SJSA1 (cell line): Measurements from ENCODE around the gene METTL23. TPM values are rescaled to one million over a fixed set of nuclear protein-coding genes. Genes with fewer than 3 reads are reported as not detected.
"Not testable (repeated sequence)": the region's sequence is repeated elsewhere in the genome, so short reads cannot be mapped to it uniquely, and the experiment has no call there.

Source experiments
- DNase-seq, 2 experiments: peaks; one replicate each; pipeline ENCODE4 v3.0.0-alpha.2; 2015 to 2020; ENCODE audit warnings: low spot score in 2 of 2, low read depth in 1 of 2
- H3K27ac ChIP-seq: fragments of 250-450 bp; sonication (Bioruptor Pico); 2 replicates; pipeline ENCODE4 v1.5.1; 2020; ENCODE audit warnings: mild to moderate bottlenecking, moderate library complexity
- H3K27me3 ChIP-seq: fragments of 250-450 bp; sonication (Bioruptor Pico); replicated peaks from 2 replicates; pipeline ENCODE4 v1.5.1; 2020; ENCODE audit warnings: mild to moderate bottlenecking, moderate library complexity
- H3K36me3 ChIP-seq: fragments of 250-450 bp; sonication (Bioruptor Pico); 2 replicates; pipeline ENCODE4 v1.5.1; 2020; ENCODE audit warnings: mild to moderate bottlenecking
- H3K4me1 ChIP-seq: fragments of 250-450 bp; sonication (Bioruptor Pico); replicated peaks from 2 replicates; pipeline ENCODE4 v1.6.1; 2021; ENCODE audit warnings: mild to moderate bottlenecking
- H3K4me3 ChIP-seq: fragments of 250-450 bp; sonication (Bioruptor Pico); 2 replicates; pipeline ENCODE4 v1.5.1; 2020; ENCODE audit warnings: mild to moderate bottlenecking
- H3K9me3 ChIP-seq: fragments of 250-450 bp; sonication (Bioruptor Pico); replicated peaks from 2 replicates; pipeline ENCODE4 v1.5.1; 2020; ENCODE audit warnings: mild to moderate bottlenecking
- total RNA-seq: library from RNA; depleted of rRNA; stranded (reverse); fragments of >200 nt; shearing (Covaris generic); gene quantifications from 2 replicates; pipeline ENCODE4 v1.2.3, GENCODE V29; 2014

The METTL23 gene
- total RNA-seq, 1 experiment from 2014 or later = 59.4 TPM

DNA sequence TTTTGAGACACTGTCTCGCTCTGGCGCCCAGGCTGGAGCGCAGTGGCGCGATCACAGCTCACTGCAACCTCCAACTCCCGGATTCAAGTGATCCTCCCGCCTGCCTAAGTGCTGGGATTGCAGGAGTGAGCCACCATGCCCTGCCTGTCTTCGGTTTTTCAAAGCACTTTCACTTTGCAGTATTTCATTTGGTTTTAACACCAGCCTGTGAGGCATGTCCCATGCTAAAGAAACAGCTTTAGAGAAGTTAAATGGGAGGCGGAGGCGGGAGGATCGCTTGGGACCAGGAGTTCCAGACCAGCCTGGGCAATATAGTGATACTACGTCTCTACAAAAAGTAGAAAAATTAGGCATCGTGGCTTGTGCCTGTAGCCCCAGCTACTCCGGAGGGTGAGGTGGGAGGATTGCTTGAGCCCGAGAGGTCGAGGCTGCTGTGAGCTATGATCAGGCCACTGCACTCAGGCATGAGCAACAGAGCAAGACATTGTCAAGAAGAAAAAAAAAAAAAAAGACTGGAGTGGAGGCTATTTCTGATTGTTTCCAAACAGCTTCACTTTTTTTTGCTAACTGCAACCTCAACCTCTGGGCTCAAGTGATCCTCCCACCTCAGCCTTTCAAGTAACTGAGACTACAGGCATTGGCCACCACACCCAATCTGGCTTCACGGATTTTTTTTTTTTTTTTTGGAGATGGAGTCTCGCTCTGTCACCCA is 1.3 kb downstream of the METTL23 start:
- DNase-seq = peak in 1 of 2 experiments; percentile 39
- H3K27me3 ChIP-seq = no peaks in the 10 kb centered on the region
- H3K27ac ChIP-seq = peak overlapping the region; percentile 99
- H3K9me3 ChIP-seq = no peaks in the 10 kb centered on the region
- H3K36me3 ChIP-seq = peaks cover 84% of the 10 kb centered on the region
- H3K4me3 ChIP-seq = peak overlapping the region; percentile 94
- H3K4me1 ChIP-seq = peaks cover 21% of the 10 kb centered on the region

DNA sequence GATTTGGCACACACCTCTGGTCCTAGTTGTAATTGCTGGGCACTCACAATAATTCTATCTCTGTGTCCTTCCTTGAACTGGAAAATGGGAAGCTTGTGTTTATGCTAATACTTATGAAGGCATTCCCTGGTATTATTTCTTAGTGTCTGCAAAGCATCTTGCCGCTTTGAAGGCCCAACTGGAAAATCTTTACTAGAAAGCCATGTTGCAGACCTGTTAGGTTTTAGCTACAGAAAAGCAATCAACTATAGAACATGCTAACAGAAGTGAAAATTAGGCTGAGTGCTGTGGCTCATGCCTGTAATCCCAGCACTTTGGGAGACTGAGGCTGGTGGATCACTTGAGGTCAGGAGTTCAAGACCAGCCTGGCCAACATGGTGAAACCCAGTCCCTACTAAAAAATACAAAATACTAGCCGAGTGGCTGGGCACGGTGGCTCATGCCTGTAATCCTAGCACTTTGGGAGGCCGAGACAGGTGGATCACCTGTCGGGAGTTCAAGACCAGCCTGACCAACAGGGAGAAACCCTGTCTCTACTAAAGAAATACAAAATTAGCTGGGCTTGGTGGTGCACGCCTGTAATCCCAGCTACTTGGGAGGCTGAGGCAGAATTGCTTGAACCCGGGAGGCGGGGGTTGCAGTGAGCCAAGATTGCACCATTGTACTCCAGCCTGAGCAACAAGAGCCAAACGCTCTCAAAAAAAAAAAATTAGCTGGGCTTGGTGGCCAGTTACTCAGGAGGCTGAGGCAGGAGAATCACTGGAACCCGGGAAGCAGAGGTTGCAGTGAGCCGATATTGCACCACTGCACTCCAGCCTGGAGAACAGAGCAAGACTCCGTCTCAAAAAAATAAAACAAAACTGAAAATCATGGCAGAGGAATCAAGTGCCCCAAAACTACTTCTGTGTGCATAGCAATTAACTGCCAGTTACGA is 5.4 kb downstream of the METTL23 start:
- H3K9me3 ChIP-seq, H3K4me3 ChIP-seq, H3K27ac ChIP-seq, DNase-seq, H3K27me3 ChIP-seq: not testable (repeated sequence)
- peaks cover 88% of the 10 kb centered on the region for H3K36me3 ChIP-seq
- H3K4me1 ChIP-seq = peaks cover 27% of the 10 kb centered on the region

DNA sequence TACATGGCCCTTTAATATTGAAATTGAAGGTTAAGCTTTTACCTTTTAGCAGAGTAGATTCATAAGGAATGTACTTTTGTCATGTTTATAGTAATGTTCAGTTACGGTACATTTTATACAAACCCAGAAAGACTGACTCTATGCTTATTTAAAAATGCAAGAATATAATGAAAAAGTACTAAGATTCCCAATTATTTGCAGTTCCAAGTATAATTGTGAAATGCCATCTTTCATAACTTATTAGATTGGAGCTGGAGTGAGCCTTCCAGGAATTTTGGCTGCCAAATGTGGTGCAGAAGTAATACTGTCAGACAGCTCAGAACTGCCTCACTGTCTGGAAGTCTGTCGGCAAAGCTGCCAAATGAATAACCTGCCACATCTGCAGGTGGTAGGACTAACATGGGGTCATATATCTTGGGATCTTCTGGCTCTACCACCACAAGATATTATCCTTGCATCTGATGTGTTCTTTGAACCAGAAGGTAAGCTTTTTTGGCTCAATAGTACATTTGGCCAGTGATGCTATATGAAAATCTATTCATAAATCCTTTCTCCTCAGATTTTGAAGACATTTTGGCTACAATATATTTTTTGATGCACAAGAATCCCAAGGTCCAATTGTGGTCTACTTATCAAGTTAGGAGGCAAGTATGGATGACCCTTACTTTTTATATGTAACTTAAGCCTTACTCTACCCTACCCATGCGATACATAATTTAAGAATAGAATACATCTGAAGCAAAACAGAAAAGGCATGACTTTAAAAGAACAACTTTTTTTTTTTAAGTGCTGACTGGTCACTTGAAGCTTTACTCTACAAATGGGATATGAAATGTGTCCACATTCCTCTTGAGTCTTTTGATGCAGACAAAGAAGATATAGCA is 6.3 kb downstream of the METTL23 start:
- peaks cover 79% of the 10 kb centered on the region for H3K36me3 ChIP-seq
- H3K4me1 ChIP-seq = peaks cover 19% of the 10 kb centered on the region
- no peak for DNase-seq
- no peak overlapping the region for H3K4me3 ChIP-seq
- H3K9me3 ChIP-seq = 0 out of 2 replicates have a peak, but pooled peaks cover 3% of the 10 kb centered on the region
- H3K27me3 ChIP-seq = no peaks in the 10 kb centered on the region
- H3K27ac ChIP-seq = no peak overlapping the region

DNA sequence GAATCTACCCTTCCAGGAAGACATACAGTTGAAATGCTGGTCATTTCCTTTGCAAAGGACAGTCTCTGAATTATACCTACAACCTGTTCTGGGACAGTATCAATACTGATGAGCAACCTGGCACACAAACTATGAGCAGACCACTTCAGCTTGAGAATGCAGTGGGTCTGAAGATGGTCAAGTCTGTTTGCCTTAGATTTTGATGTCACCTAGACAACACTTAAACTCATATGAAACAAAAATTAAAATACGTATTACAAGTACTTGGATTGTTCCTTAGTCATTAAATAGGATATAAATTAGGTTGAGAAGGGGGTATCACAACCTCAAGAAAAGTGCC is 6.9 kb downstream of the METTL23 start:
- H3K36me3 ChIP-seq = peaks cover 79% of the 10 kb centered on the region
- DNase-seq = no peak
- no peak overlapping the region for H3K4me3 ChIP-seq
- H3K27ac ChIP-seq = no peak overlapping the region
- H3K9me3 ChIP-seq = 0 out of 2 replicates have a peak, but pooled peaks cover 3% of the 10 kb centered on the region
- H3K27me3 ChIP-seq = no peaks in the 10 kb centered on the region
- H3K4me1 ChIP-seq = peaks cover 19% of the 10 kb centered on the region

DNA sequence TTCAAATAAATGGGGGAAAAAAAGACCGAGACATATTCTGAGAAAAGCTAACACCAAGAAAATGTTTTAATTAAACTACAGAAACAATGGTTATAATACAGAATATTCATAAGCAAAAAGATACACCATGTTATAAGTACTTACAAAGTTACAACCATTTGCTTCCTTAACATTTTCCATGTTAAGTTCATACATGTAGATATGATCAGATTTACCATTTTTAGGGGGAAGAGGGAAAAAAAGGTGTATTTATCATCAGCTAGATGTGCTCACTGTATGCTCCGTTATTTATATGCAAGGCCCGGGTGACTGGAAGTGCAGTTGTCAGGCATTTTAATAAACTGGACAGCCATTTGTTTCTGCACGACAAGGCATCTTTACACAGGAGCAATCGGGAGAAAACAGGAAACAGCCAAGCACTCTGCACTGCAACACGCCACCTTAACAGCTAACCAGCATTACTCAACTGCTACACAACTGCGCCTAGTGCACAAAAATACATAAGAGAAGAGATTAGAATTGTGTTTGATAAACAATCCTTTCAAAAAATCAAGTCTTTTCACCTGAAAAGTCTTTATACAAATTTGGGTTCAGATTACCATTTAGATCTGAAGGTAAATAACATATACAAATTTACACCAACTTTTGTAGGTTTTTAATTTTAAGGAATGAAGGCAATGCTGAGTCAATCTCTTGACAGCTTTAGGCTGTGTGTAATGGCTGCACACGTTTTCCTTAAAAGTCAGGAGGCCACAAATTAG is 7.6 kb downstream of the METTL23 start:
- Histone ChIP-seq H3K27me3 (no peaks in the 10 kb centered on the region), H3K9me3 (0 out of 2 replicates have a peak, but pooled peaks cover 3% of the 10 kb centered on the region), H3K36me3 (peaks cover 75% of the 10 kb centered on the region), H3K27ac (peak overlapping the region; percentile 7), H3K4me1 (peaks cover 26% of the 10 kb centered on the region), H3K4me3 (peak overlapping the region; percentile 83)
- peak in 1 of 2 experiments; percentile 39 for DNase-seq

DNA sequence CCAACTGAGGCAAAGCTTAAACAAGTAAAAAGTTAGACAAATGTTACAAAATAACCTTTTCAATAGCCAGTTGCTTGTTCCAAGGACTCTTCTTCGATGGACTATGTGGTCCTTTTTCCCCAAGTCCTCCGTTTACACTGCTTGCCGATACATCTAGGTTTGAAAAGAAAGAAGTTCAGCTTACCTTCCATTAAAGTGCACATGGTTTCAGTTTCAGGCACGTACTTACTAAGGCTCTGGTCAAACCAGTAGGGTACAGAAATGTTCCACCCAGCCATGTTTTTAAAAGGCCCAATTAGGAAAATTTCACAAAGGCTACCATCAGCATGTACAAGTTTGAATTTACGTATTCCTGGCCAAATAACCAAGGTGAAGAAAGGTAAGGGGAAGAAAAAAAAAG is 8.4 kb downstream of the METTL23 start:
- peak overlapping the region; percentile 83 for H3K4me3 ChIP-seq
- peak overlapping the region; percentile 7; the same call in 1 of the 2 replicates for H3K27ac ChIP-seq
- 0 out of 2 replicates have a peak, but pooled peaks cover 3% of the 10 kb centered on the region for H3K9me3 ChIP-seq
- H3K27me3 ChIP-seq = no peaks in the 10 kb centered on the region
- DNase-seq = peak in 1 of 2 experiments; percentile 52
- peaks cover 69% of the 10 kb centered on the region for H3K36me3 ChIP-seq
- H3K4me1 ChIP-seq = peaks cover 26% of the 10 kb centered on the region

DNA sequence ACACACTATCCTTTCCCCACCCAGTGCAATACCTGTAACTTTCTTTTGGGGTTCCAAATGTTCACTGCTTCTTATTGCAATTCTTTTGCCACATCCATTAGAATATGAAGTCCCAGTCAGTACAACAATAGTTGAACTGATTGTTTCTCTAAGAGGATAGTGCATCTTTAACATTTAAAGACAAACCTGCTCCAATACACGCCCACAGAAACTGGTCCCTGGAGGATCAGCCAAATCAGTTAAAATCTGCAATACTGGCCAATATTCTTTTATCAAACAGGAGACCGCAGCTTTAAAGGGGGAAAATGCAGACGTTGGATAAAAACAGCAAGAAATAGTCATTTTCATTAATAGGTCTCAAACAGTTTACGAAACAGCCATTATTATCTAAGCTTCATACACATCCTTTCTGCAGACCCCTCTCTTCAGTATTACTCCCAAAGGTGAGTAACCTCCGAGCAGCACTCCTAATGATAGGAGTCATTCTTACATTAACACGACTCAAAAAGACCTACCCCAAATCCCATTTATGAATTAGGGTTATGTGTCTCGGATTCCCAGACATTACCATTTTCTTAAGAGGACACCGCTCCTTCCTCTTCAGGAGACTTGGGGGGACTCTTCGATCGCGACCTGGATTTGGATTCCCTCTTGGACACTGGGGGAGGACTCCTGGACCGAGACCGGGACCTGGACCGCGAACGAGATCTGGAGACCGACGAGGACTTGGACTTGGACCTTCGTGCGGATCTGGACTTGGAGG is 9.1 kb downstream of the METTL23 start:
- peak in 1 of 2 experiments; percentile 64 for DNase-seq
- H3K27me3 ChIP-seq = no peaks in the 10 kb centered on the region
- peaks cover 26% of the 10 kb centered on the region for H3K4me1 ChIP-seq
- H3K9me3 ChIP-seq = 0 out of 2 replicates have a peak, but pooled peaks cover 3% of the 10 kb centered on the region
- peaks cover 62% of the 10 kb centered on the region for H3K36me3 ChIP-seq
- H3K4me3 ChIP-seq = peak overlapping the region; percentile 83
- peak overlapping the region; percentile 76 for H3K27ac ChIP-seq

DNA sequence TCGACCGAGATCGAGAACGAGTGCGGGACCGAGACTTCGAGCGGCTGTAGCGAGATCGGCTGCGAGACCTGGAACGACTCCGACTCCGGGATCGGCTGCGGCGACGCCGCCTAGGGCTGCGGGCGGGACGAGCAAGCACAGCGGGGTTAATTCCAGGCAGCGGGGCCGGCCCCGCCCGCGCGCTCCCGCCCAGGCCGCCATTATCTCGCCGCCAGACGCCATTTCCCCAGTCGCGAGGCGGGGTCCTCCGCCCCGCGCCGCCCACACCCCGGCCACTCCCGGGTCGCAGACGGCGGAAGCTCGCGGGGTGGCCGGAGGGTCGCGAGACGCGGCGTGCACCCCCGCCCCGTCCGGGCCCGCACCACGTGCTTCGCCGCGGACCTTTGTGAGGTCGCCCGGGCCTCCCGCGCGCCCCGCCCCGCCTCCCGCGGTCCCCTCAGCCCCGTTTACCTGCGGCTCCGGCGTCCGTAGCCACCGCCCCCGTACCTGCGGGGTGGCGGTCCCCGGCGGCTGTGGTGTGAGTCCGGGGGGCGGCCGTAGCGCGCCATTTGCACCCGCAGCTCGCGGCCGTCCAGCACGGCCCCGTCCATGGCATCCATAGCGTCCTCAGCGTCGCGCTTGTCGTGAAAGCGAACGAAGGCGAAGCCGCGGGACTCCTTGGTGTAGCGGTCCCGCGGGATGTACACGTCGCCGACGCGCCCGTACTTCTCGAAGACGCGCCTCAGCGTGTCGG is 9.9 kb downstream of the METTL23 start:
- Histone ChIP-seq H3K27me3 (no peaks in the 10 kb centered on the region), H3K4me1 (peaks cover 26% of the 10 kb centered on the region), H3K4me3 (peak overlapping the region; percentile 83), H3K36me3 (peaks cover 56% of the 10 kb centered on the region), H3K27ac (peak overlapping the region; percentile 76), H3K9me3 (0 out of 2 replicates have a peak, but pooled peaks cover 3% of the 10 kb centered on the region)
- DNase-seq = peak; percentile 66 to 75

DNA sequence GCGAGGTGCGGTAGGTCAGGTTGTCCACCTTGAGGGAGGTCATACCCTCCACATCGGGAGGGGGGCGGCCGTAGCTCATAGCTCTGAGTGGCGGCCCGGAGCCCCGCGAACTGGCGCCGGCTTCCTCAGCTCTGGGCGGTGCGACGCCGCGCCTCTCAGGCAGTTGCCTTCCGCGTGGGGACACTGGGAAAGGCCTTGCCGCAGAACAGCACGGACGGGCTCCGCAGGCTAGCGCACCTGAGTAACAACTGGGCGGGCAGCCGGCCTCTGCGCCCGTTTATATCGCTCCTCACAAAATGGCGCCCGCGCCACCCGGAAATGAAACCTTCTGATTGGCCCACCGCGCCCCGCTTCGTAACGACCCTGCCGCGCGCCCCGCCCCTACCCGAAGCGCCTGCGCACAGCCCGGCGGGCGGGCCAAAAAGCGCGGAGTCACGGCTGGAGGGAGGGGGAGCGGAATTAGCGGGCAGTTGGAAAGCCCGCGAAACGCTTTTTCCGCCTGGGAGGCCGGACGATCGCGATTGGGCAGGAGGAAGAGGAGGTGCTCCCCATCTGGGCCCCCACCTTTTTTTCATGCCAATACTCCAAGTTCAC is 10.5 kb downstream of the METTL23 start, which contains the start of gene SRSF2:
Gene SRSF2, minus strand, starts transcription at position 250 of the 594 bp plus-strand sequence. Its CDS starts 171 bp downstream, at position 79.
- Histone ChIP-seq H3K9me3 (0 out of 2 replicates have a peak, but pooled peaks cover 3% of the 10 kb centered on the region), H3K27ac (peak within 1 kb of the TSS; percentile 97), H3K4me3 (peak within 1 kb of the TSS; percentile 83), H3K4me1 (peaks cover 26% of the 10 kb centered on the region), H3K36me3 (peaks cover 53% of the 10 kb centered on the region), H3K27me3 (no peaks in the 10 kb centered on the region)
- peak; percentile 100 for DNase-seq

DNA sequence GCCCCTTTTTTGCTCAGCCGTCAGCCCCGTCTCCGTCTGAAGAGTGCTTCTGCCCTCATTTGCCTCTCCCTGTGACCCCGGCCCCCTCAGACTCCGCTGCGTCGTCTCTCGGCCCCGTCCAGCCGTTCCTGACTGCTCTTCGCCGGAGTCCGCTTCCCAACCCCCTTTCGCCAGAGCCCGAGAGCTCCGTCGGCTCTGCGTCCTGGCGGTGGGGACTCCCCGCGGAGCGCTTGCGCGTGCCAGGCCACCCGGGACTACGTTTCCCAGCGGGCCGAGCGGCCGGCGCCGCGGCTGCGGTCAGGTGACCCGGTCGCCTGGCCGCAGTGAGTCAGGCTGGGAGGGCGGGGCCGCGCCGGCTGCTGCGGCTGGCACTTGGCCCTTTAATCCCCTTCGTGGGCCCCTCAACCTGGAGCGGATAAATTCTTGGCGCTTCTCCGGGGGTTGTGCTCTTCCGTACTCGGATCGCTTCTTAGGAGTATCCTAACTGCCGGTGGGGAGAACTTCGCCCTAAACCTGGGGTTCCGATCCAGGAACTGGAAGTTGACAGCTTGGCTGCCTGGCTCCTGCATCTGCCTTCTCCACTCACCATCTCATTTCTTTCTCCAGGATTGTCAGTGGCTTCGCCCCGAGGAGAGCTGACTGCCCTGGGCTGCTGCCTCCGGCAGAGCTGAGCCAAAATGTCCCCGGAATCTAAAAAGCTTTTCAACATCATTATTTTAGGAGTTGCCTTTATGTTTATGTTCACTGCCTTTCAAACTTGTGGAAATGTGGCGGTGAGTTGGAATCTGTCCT is 11.2 kb downstream of the METTL23 start, which contains the start of gene MFSD11:
Gene MFSD11, plus strand, starts transcription at position 444 of the 792 bp plus-strand sequence. Its CDS starts 234 bp downstream, at position 678.
- H3K36me3 ChIP-seq = peaks cover 46% of the 10 kb centered on the region
- peak within 1 kb of the TSS; percentile 83 for H3K4me3 ChIP-seq
- peaks cover 26% of the 10 kb centered on the region for H3K4me1 ChIP-seq
- no peaks in the 10 kb centered on the region for H3K27me3 ChIP-seq
- peak; percentile 97 to 100 for DNase-seq
- peak within 1 kb of the TSS; percentile 97 for H3K27ac ChIP-seq
- H3K9me3 ChIP-seq = 0 out of 2 replicates have a peak, but pooled peaks cover 3% of the 10 kb centered on the region
